Liver (tissue), 3 donors: ENCODE data around the gene MTOR.

Experiments used
- CTCF ChIP-seq: fragments of 150-350 bp; IDR thresholded peaks from 2 replicates; pipeline ENCODE4 v1.5.1; 2017; ENCODE audit warnings: improper control_type of control experiment, low read depth, low read length; ENCODE audit not compliant: missing input control
- FOXA1 ChIP-seq: IDR thresholded peaks from 2 replicates; pipeline ENCODE4 v1.6.1; 2016; ENCODE audit warnings: antibody characterized with exemption
- HNF4G ChIP-seq: IDR thresholded peaks from 2 replicates; pipeline ENCODE4 v1.6.1; 2016; ENCODE audit warnings: antibody characterized with exemption
- RAD21 ChIP-seq, 2 donors: IDR thresholded peaks; 2 replicates each; pipeline ENCODE4 v1.6.1; 2016; ENCODE audit warnings: antibody characterized with exemption in 2 of 2, mild to moderate bottlenecking in 2 of 2
- SP1 ChIP-seq: IDR thresholded peaks from 2 replicates; pipeline ENCODE4 v1.6.1; 2018; ENCODE audit warnings: antibody characterized with exemption, mild to moderate bottlenecking
- YY1 ChIP-seq: IDR thresholded peaks from 2 replicates; pipeline ENCODE4 v1.6.1; 2016; ENCODE audit warnings: antibody characterized with exemption, mild to moderate bottlenecking
- donor health status: healthy.
- donor health status: healthy.

- TF ChIP-seq CTCF: no peak
- TF ChIP-seq RAD21 (IDR thresholded peaks at IDR 0.05): no peak
- no peak for TF ChIP-seq FOXA1
- no peak for TF ChIP-seq HNF4G
- no peak for TF ChIP-seq SP1
- TF ChIP-seq YY1: no peak
Measured at GRCh38 chr1:11107599-11107998, 154.8 kb downstream of the MTOR start.
